Measurements from ENCODE around the gene TMEM98.

Gene TMEM98

GRCh38 chr17:32910769-32911168, 17.2 kb upstream of the TMEM98 start:
- TF ChIP-seq, protein P1, sequence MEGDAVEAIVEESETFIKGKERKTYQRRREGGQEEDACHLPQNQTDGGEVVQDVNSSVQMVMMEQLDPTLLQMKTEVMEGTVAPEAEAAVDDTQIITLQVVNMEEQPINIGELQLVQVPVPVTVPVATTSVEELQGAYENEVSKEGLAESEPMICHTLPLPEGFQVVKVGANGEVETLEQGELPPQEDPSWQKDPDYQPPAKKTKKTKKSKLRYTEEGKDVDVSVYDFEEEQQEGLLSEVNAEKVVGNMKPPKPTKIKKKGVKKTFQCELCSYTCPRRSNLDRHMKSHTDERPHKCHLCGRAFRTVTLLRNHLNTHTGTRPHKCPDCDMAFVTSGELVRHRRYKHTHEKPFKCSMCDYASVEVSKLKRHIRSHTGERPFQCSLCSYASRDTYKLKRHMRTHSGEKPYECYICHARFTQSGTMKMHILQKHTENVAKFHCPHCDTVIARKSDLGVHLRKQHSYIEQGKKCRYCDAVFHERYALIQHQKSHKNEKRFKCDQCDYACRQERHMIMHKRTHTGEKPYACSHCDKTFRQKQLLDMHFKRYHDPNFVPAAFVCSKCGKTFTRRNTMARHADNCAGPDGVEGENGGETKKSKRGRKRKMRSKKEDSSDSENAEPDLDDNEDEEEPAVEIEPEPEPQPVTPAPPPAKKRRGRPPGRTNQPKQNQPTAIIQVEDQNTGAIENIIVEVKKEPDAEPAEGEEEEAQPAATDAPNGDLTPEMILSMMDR (IDR thresholded peaks at IDR 0.05): no peak

GRCh38 chr17:32912218-32912897, 15.6 kb upstream of the TMEM98 start:
- TF ChIP-seq, protein P1 (IDR thresholded peaks at IDR 0.05): peak; percentile 38; the same call in 1 of the 2 replicates

GRCh38 chr17:32913593-32913992, 14.4 kb upstream of the TMEM98 start:
- TF ChIP-seq, protein P1 (IDR thresholded peaks at IDR 0.05): no peak

DNA sequence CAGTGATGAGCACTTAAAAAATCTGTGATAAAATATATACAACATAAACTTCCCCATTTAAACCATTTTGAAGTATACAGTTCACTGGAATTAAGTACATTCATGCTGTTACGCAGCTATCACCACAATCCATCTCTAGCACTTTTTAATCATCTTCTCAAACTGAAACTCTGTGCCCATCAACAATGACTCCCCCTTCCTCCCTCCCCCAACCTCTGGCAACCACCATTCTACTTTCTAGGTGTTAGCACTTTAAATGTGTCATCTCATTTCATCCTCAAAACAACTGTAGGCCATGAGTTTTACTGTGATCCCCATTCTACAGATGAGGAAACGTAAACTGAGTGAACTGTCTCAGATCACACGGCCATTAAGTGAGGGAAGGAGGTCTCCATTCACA, 13.8 kb upstream of the TMEM98 start:
- TF ChIP-seq, protein P1 (IDR thresholded peaks at IDR 0.05): no peak

- TF ChIP-seq, protein P1 (IDR thresholded peaks at IDR 0.05): no peak
These were observed 12.7 kb upstream of the TMEM98 start for GRCh38 chr17:32915245-32915644.

DNA sequence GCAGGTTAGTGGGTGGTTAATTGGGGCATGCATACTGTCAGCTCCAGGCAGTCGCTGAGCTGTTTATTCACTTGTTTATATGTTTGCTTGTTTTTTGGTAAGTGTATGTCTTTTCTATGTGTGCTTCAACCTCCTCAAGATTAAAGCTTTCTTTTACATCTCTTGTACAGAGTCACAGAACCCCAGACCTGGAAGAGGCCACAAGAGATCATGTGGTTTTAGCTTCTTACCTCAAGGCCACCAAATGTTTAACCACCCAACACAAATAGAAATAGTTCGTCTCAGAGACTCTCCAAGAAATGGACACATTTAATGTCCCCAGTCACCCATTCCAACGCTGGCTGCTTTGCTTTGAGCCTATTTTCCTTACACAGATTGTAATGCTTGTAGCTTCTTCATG, 11.8 kb upstream of the TMEM98 start:
- TF ChIP-seq, protein P1 (IDR thresholded peaks at IDR 0.05): no peak

GRCh38 chr17:32917081-32917480, 10.9 kb upstream of the TMEM98 start:
- TF ChIP-seq, protein P1 (IDR thresholded peaks at IDR 0.05): no peak

GRCh38 chr17:32917842-32918241, 10.1 kb upstream of the TMEM98 start:
- TF ChIP-seq, protein P1 (IDR thresholded peaks at IDR 0.05): no peak
